HepG2 (cell line): ENCODE data around the gene PDXDC1. TPM values are rescaled to one million over a fixed set of nuclear protein-coding genes. Genes with fewer than 3 reads are reported as not detected.

Experiments
- BRD4 ChIP-seq: sonication (generic); formaldehyde crosslinking; IDR thresholded peaks from 2 replicates; pipeline ENCODE4 v1.4.0; 2020; ENCODE audit warnings: missing genetic modification reagents
- FOXJ3 ChIP-seq: sonication (generic); formaldehyde crosslinking; IDR thresholded peaks from 2 replicates; pipeline ENCODE4 v1.4.0; 2020; ENCODE audit warnings: missing genetic modification reagents, mild to moderate bottlenecking, borderline replicate concordance
- GATAD2A ChIP-seq: IDR thresholded peaks from 2 replicates; pipeline ENCODE4 v1.6.1; 2016
- HHEX ChIP-seq: IDR thresholded peaks from 2 replicates; pipeline ENCODE4 v1.6.1; 2016; ENCODE audit warnings: control low read depth
- HMGA1 ChIP-seq: sonication (generic); formaldehyde crosslinking; conservative IDR thresholded peaks from 2 replicates; pipeline ENCODE4 v1.4.0; 2020; ENCODE audit warnings: missing genetic modification reagents
- HOXA5 ChIP-seq: sonication (generic); formaldehyde crosslinking; IDR thresholded peaks from 2 replicates; pipeline ENCODE4 v1.4.0; 2020; ENCODE audit warnings: missing genetic modification reagents
- IRF2 ChIP-seq: IDR thresholded peaks from 2 replicates; pipeline ENCODE4 v1.6.1; 2018; ENCODE audit warnings: missing genetic modification reagents, missing compliant biosample characterization
- MAZ ChIP-seq, 2 experiments: sonication (generic) in 1 of 2; formaldehyde crosslinking in 1 of 2; IDR thresholded peaks; 2 replicates each; pipeline versions ENCODE4 v1.5.0 to v1.6.1; 2012 to 2020; ENCODE audit warnings: low read depth in 2 of 2, mild to moderate bottlenecking in 2 of 2, borderline replicate concordance in 1 of 2, improper control_type of control experiment in 1 of 2, low read length in 1 of 2, missing genetic modification reagents in 1 of 2, moderate library complexity in 1 of 2
- NFE2 ChIP-seq: sonication (generic); formaldehyde crosslinking; IDR thresholded peaks from 2 replicates; pipeline ENCODE4 v1.4.0; 2020; ENCODE audit warnings: missing genetic modification reagents
- NFIC ChIP-seq: IDR thresholded peaks from 2 replicates; pipeline ENCODE4 v1.6.1; 2012; ENCODE audit warnings: mild to moderate bottlenecking, low read length, inconsistent platforms
- NFKB2 ChIP-seq: sonication (generic); formaldehyde crosslinking; IDR thresholded peaks from 2 replicates; pipeline ENCODE4 v1.4.0; 2020; ENCODE audit warnings: missing genetic modification reagents, borderline replicate concordance
- NFYB ChIP-seq: sonication (generic); formaldehyde crosslinking; IDR thresholded peaks from 2 replicates; pipeline ENCODE4 v1.4.0; 2020; ENCODE audit warnings: missing genetic modification reagents
- PHF8 ChIP-seq: sonication (generic); formaldehyde crosslinking; IDR thresholded peaks from 2 replicates; pipeline ENCODE4 v1.5.0; 2020; ENCODE audit warnings: missing genetic modification reagents
- SALL1 ChIP-seq: sonication (generic); formaldehyde crosslinking; IDR thresholded peaks from 2 replicates; pipeline ENCODE4 v1.8.0; 2022; ENCODE audit warnings: mild to moderate bottlenecking, missing genetic modification reagents
- SCMH1 ChIP-seq: sonication (generic); formaldehyde crosslinking; IDR thresholded peaks from 2 replicates; pipeline ENCODE4 v1.9.0; 2021; ENCODE audit warnings: missing genetic modification reagents, mild to moderate bottlenecking, borderline replicate concordance
- SOX6 ChIP-seq, 2 experiments: fragments of 450-650 bp in 1 of 2; sonication (generic) in 1 of 2; formaldehyde crosslinking in 1 of 2; IDR thresholded peaks; 2 replicates each; pipeline versions ENCODE4 v1.4.0 to v1.6.1; 2017 to 2020; ENCODE audit warnings: antibody characterized with exemption in 1 of 2, mild to moderate bottlenecking in 1 of 2, missing genetic modification reagents in 1 of 2
- XBP1 ChIP-seq: sonication (generic); formaldehyde crosslinking; IDR thresholded peaks from 2 replicates; pipeline ENCODE4 v1.5.0; 2020; ENCODE audit warnings: missing genetic modification reagents
- ZMYM4 ChIP-seq: sonication (generic); formaldehyde crosslinking; IDR thresholded peaks from 2 replicates; pipeline ENCODE4 v1.8.1; 2023; ENCODE audit warnings: mild to moderate bottlenecking, missing genetic modification reagents
- polyA plus RNA-seq, 8 experiments: library from polyadenylated mRNA; depleted of rRNA in 3 of 8; stranded (reverse) in 7 of 8; unstranded in 1 of 8; fragments of >200 nt; fragmentation: Illumina TruSeq in 4 of 8; extraction: Trizol in 4 of 8; gene quantifications; 2 replicates each; pipeline versions ENCODE4 v1.2.1 to v1.2.3, GENCODE V29; 2011 to 2016; ENCODE audit warnings: low read depth in 4 of 8, missing spikeins in 1 of 8, mixed read lengths in 1 of 8; ENCODE audit not compliant: insufficient read depth in 1 of 8
- total RNA-seq, 5 experiments: library from RNA; depleted of rRNA; stranded (reverse); fragments of >200 nt; fragmentation: Illumina TruSeq; extraction: Trizol; gene quantifications; 2 replicates each; pipeline ENCODE4 v1.2.3, GENCODE V29; 2016; ENCODE audit warnings: low read depth in 1 of 5
- TF ChIP-seq, protein P1 (sequence below): sonication (generic); formaldehyde crosslinking; IDR thresholded peaks from 2 replicates; pipeline ENCODE4 v1.5.0; 2020; ENCODE audit warnings: missing genetic modification reagents
- TF ChIP-seq, protein P2 (sequence below): sonication (generic); formaldehyde crosslinking; IDR thresholded peaks from 2 replicates; pipeline ENCODE4 v1.4.0; 2020; ENCODE audit warnings: mild to moderate bottlenecking, missing genetic modification reagents
- TF ChIP-seq, protein P3 (sequence below): sonication (generic); formaldehyde crosslinking; IDR thresholded peaks from 2 replicates; pipeline ENCODE4 v1.4.0; 2020; ENCODE audit warnings: missing genetic modification reagents; ENCODE audit errors: not compliant biosample characterization
- TF ChIP-seq, protein P4 (sequence below): sonication (generic); formaldehyde crosslinking; IDR thresholded peaks from 2 replicates; pipeline ENCODE4 v1.5.1; 2020; ENCODE audit warnings: missing genetic modification reagents, mild to moderate bottlenecking, borderline replicate concordance
- TF ChIP-seq, protein P5 (sequence below): sonication (generic); formaldehyde crosslinking; IDR thresholded peaks from 2 replicates; pipeline ENCODE4 v1.4.0; 2020; ENCODE audit warnings: missing genetic modification reagents, borderline replicate concordance

The PDXDC1 gene
- total and polyA plus RNA-seq, 2 of the 13 experiments (the other 11 are each of a cell fraction or from before 2014, with no cell fraction given) = 133 to 169 TPM

DNA sequence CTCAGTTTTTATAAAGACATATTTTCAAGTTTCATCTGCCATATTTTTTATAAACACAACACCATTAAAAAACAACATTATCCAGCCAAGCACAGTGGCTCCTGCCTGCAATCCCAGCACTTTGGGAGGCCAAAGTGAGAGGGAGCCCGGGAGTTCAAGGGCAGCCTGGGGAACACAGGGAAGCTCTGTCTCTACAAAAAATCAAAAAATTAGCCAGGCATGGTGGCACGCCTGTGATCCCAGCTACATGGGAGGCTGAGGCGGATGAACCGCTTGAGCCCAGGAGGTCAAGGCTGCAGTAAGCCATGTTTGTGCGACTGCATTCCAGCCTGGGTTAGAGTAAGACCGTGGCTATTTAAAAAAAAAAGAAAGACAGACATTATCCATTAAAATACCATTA is 98.3 kb downstream of the PDXDC1 start (continued):
- TF ChIP-seq, protein P1, sequence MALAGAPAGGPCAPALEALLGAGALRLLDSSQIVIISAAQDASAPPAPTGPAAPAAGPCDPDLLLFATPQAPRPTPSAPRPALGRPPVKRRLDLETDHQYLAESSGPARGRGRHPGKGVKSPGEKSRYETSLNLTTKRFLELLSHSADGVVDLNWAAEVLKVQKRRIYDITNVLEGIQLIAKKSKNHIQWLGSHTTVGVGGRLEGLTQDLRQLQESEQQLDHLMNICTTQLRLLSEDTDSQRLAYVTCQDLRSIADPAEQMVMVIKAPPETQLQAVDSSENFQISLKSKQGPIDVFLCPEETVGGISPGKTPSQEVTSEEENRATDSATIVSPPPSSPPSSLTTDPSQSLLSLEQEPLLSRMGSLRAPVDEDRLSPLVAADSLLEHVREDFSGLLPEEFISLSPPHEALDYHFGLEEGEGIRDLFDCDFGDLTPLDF = no peak
- TF ChIP-seq HMGA1 (no peak), NFYB (CRISPR knock-in tag) (no peak), BRD4 (CRISPR knock-in tag) (no peak), HOXA5 (CRISPR knock-in tag) (no peak), MAZ (IDR thresholded peaks at IDR 0.05; ENCODE audit: borderline replicate concordance, low read depth, low read length) (no peak), MAZ (CRISPR knock-in tag; IDR thresholded peaks at IDR 0.05; ENCODE audit: low read depth) (no peak), PHF8 (CRISPR knock-in tag) (no peak), SOX6 (IDR thresholded peaks at IDR 0.05) (no peak), SOX6 (CRISPR knock-in tag; IDR thresholded peaks at IDR 0.05) (no peak), XBP1 (CRISPR knock-in tag) (no peak), SALL1 (peak; percentile 61), ZMYM4 (CRISPR knock-in tag) (no peak), IRF2 (no peak), NFKB2 (CRISPR knock-in tag) (no peak), NFE2 (CRISPR knock-in tag) (no peak), NFIC (no peak), FOXJ3 (CRISPR knock-in tag) (no peak), HHEX (CRISPR knock-in tag) (no peak), GATAD2A (no peak), SCMH1 (CRISPR knock-in tag) (no peak)
- TF ChIP-seq, protein P2, sequence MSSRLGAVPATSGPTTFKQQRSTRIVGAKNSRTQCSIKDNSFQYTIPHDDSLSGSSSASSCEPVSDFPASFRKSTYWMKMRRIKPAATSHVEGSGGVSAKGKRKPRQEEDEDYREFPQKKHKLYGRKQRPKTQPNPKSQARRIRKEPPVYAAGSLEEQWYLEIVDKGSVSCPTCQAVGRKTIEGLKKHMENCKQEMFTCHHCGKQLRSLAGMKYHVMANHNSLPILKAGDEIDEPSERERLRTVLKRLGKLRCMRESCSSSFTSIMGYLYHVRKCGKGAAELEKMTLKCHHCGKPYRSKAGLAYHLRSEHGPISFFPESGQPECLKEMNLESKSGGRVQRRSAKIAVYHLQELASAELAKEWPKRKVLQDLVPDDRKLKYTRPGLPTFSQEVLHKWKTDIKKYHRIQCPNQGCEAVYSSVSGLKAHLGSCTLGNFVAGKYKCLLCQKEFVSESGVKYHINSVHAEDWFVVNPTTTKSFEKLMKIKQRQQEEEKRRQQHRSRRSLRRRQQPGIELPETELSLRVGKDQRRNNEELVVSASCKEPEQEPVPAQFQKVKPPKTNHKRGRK = no peak
- TF ChIP-seq, protein P3, sequence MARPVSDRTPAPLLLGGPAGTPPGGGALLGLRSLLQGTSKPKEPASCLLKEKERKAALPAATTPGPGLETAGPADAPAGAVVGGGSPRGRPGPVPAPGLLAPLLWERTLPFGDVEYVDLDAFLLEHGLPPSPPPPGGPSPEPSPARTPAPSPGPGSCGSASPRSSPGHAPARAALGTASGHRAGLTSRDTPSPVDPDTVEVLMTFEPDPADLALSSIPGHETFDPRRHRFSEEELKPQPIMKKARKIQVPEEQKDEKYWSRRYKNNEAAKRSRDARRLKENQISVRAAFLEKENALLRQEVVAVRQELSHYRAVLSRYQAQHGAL = no peak
- TF ChIP-seq, protein P4, sequence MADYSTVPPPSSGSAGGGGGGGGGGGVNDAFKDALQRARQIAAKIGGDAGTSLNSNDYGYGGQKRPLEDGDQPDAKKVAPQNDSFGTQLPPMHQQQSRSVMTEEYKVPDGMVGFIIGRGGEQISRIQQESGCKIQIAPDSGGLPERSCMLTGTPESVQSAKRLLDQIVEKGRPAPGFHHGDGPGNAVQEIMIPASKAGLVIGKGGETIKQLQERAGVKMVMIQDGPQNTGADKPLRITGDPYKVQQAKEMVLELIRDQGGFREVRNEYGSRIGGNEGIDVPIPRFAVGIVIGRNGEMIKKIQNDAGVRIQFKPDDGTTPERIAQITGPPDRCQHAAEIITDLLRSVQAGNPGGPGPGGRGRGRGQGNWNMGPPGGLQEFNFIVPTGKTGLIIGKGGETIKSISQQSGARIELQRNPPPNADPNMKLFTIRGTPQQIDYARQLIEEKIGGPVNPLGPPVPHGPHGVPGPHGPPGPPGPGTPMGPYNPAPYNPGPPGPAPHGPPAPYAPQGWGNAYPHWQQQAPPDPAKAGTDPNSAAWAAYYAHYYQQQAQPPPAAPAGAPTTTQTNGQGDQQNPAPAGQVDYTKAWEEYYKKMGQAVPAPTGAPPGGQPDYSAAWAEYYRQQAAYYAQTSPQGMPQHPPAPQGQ (CRISPR knock-in tag) = no peak
- TF ChIP-seq, protein P5, sequence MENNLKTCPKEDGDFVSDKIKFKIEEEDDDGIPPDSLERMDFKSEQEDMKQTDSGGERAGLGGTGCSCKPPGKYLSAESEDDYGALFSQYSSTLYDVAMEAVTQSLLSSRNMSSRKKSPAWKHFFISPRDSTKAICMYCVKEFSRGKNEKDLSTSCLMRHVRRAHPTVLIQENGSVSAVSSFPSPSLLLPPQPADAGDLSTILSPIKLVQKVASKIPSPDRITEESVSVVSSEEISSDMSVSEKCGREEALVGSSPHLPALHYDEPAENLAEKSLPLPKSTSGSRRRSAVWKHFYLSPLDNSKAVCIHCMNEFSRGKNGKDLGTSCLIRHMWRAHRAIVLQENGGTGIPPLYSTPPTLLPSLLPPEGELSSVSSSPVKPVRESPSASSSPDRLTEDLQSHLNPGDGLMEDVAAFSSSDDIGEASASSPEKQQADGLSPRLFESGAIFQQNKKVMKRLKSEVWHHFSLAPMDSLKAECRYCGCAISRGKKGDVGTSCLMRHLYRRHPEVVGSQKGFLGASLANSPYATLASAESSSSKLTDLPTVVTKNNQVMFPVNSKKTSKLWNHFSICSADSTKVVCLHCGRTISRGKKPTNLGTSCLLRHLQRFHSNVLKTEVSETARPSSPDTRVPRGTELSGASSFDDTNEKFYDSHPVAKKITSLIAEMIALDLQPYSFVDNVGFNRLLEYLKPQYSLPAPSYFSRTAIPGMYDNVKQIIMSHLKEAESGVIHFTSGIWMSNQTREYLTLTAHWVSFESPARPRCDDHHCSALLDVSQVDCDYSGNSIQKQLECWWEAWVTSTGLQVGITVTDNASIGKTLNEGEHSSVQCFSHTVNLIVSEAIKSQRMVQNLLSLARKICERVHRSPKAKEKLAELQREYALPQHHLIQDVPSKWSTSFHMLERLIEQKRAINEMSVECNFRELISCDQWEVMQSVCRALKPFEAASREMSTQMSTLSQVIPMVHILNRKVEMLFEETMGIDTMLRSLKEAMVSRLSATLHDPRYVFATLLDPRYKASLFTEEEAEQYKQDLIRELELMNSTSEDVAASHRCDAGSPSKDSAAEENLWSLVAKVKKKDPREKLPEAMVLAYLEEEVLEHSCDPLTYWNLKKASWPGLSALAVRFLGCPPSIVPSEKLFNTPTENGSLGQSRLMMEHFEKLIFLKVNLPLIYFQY (CRISPR knock-in tag) = no peak
